SK-MEL-5 (cell line): ENCODE results near the gene MTMR2. TPM values are rescaled to one million over a fixed set of nuclear protein-coding genes. Genes with fewer than 3 reads are reported as not detected.
"Not testable (repeated sequence)": the region's sequence is repeated elsewhere in the genome, so short reads cannot be mapped to it uniquely, and the experiment has no call there.

Experiments used
- DNase-seq: peaks from one replicate; pipeline ENCODE4 v3.0.0-alpha.2; 2016; ENCODE audit warnings: low read depth, low spot score
- in situ Hi-C: cut with HindIII; loops from 2 replicates; pipeline ENCODE4 v1.10.0; 2016; ENCODE audit warnings: low sequenced_read_pairs, high pct_unique_total_duplicates, low pct_unique_long_range_greater_than_20kb
- total RNA-seq: library from RNA; depleted of rRNA; stranded (reverse); fragments of >200 nt; shearing (Covaris generic); gene quantifications from 2 replicates; pipeline ENCODE4 v1.2.3, GENCODE V29; 2014

MTMR2 gene
- total RNA-seq, 1 experiment from 2014 or later, result 17.8 TPM

DNA sequence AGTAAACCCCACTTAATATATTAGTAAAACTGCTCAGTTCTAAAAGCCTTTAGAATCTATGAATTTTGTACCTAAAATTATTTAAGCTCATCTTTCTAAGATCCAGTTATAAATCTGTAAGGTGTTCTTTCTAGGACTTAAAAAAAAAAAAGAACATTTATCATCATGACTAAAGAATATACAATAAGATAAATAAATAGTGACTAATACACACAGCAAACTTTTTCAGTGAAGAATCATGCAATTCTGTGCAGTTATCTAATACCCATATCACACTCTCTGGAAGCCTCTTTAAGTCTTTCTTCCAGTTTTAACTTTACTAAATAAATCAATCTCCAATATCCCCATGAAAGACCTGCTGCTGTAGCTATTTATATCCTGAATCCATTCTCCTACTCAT, 73.8 kb downstream of the MTMR2 start:
- no peak for DNase-seq
- in situ Hi-C loops, result no loop called here

DNA sequence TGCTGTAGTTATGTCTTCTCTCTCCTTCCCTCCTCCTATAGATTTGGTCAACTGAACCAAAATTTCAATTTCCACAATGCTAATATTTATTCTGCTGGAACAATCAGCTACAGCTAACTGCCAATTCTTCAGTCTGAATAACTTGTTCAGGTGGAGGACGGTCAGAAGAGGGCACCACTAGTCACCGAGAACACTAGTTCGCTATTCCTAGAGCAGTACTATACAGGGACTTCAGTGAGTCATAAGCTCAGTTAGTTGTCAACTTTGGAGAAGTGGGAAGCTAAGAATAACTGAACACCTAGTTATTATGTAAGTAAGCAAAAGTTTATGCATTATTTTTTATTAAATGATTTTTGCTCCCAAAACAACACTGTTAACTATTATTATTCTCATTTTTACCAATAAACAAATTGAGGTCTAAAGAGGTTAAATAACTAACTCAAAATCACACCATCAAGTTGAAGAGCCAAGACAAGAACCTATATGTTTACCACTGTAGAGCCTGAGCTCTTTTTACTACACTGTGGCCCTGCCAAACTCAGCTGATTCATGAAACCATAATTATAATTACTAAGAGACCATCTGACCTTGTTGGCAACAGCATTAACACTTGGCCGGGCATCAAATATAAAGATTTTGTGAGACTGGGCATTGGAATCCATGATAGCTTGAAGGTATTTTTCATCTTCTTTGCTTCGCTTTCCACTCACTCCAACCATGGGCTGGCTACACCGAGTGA, 74.7 kb downstream of the MTMR2 start:
- DNase-seq, result peak; percentile 71
- in situ Hi-C loops, result no loop called here

DNA sequence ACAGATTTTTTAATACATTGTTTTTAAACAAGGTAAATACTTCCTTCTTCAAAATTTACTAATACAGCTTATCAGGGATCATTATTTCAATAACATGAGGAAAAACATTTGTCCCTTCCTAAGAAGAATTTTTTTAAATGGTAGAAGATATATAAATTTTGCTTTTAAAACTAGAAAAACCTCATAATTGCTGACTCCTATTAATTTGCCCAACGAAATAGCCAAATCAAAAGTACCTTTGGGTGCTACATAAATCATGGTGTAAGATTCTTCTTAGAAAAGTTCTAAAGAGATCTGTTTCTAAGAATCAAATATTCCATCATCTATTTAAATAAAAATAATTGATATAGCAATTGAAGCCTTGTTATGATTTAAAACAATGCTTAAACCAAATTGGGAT, 78.7 kb downstream of the MTMR2 start:
- DNase-seq, result no peak

DNA sequence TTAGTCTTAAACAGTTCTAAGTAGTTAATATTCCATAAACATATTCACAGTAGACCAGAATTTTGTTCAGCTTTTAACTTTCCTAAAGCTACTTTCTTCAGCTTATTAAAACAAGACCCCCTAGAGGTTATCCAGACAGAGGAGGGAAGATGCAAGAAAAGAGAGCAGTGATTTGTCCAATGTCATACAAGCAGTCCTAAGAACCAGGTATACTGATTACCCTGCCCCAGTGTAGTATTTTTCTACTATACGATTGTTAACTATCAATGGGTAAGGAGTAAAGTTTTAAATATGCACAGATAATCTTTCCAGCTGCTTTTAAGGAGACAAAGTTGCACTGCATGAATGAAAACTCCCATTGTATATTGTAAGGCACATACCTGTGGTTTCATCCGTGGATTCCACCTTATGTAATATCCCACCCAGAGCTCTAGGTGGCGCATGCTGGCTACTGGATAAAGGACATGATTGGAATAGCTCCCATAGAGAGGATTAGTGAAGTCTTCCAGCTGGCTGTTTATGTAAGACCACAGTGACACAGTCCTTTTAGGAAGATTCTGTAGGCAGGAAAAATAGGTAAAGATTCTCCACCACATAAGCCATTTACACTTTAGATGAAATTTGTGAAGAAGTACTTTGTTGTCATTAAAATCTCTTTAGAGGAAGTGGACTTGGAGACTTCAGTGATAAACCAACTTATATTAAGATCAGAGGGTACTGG, 88.0 kb downstream of the MTMR2 start:
- peak; percentile 88 for DNase-seq
- in situ Hi-C loops, result no loop called here

More for the DNA sequence above, 78.7 kb downstream of the MTMR2 start:
- in situ Hi-C loops, result no loop called here

DNA sequence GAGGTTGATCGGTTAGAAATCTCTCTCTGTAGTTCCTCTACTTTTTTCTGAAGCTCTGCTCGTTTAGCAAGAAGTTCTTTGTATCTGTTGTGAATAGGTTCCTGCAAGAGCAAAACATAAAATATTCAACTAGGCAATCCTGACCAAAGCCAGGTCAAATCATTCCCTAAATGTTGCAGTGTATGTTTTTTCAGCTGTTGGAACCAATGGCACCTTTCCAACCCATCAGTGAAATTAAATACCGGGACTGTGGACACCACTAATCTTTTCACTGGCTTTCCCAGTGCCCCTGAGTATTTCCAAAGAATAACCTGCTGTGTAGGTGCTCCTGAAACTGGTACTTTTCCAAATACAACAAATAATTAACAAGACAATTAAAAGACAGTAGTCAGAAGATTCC, 88.6 kb downstream of the MTMR2 start:
- in situ Hi-C loops, result no loop called here
- DNase-seq, result no peak

DNA sequence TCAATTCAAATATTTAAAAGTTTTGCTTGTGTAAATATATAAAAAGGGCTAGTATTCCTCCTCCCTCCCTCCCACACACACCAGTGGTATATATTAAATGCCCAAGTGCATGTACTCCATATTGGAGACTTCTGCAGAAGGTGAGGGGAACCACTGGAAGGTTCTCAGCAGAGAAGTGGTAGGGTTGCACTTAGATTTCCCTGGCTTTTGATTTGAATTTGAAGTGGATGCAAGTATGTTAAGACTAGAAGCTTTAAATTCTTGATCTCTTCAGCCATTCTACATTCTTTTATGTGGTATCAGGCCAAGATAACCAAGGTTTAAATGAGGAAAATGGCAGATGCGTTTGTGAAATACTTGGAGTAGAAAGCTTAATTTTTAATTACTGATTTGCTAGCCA, 90.5 kb downstream of the MTMR2 start:
- no peak for DNase-seq
- in situ Hi-C loops, result no loop called here

DNA sequence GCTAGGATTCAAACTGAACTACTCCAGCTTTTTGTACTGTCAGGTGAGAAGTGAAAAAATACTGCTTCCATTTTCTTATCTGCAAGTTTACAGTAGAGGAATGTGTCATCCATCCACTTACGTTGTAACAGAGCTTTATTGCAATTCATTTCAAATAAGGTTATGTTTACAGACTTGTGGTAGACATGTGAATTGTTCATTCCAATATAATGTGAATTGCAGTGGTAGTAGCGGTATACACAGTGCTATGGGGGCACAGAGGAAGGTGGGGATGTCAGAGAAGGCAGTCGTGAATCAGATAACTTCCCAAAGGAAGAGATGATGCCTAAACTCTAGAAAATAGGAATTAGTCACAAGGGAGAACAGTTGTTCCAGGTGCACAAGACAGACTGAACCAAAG, 91.1 kb downstream of the MTMR2 start:
- DNase-seq, result no peak

DNA sequence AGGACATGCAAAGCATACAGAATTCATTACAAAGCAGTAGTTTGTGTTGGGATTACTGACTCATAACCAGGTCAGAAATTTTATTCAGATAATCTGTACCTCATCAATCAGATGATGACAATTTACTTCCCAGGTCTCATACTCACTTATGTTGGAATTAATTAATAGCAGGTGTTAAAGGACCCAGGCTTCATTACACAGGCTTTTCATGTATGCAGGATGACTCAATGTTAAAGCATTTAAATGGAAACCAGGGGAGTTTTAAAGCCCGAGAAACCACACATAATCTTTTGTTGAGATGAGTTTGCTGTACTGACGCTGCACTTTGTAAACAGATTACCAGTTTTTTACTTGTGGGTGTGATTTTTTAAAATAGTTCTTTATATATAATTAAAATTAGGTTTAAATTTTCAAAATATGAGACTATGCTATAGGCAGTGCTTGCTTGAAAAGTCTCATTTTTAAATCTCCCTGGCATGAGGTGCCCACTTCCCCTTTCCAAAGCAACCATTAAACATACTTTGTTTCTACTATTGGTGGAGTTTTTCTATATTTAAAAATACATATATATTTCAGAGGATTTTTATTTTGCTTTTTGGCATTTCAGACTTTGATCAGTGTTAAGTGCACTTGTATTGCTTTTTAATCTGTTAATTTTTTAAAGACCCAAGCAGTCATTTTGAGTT, 92.6 kb downstream of the MTMR2 start:
- DNase-seq, result no peak
- in situ Hi-C loops, result no loop called here

More for the DNA sequence above, 91.1 kb downstream of the MTMR2 start:
- in situ Hi-C loops, result no loop called here

DNA sequence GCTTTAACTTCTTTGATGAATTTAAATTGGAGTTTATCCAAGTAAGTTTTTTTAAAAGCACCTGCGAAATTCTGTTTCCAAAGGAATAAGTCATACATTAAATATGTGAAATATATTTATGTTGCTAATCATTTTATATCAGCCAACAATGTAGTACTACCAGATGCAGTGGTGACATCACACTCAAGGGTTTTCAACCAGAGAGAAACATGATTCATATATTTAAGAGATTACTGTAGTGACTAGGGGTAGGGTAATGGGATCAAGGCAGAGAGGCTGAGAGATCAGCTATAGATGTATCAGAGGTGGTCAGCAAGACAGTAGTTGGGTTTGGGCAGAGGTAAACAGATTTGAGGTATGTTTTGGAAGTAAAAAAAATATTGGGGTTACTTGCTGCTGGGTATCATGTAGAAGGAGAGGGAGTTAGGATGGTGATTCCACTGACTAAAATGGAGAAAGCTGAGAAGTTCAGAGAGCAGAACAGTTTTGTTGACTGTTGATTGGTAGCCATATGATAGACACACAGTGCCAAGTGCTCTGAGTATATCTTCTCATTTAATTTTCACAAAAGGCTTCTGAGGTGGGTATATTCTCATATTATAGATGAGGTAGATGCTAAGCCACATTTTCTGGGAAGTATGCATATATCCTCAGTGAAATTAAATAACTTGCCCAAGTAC, 94.2 kb downstream of the MTMR2 start:
- in situ Hi-C loops, result no loop called here
- DNase-seq, result no peak

DNA sequence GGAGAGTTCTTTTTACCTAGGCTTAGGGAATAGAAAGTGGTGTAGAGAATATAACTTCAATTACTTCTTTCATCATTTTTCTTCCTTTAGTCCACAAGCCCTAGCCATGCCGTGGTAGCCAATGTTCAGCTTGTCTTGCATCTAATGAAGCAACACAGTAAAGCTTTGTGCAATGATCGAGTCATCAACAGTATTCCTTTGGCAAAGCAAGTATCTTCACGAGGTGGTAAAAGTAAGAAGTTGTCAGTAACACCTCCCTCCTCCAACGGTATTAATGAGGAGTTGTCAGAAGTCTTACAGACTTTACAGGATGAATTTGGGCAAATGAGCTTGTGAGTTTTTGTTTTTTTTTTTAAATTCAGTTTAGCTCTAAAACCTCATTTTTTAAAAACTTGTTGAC, 96.2 kb downstream of the MTMR2 start:
- in situ Hi-C loops, result no loop called here
- no peak for DNase-seq

DNA sequence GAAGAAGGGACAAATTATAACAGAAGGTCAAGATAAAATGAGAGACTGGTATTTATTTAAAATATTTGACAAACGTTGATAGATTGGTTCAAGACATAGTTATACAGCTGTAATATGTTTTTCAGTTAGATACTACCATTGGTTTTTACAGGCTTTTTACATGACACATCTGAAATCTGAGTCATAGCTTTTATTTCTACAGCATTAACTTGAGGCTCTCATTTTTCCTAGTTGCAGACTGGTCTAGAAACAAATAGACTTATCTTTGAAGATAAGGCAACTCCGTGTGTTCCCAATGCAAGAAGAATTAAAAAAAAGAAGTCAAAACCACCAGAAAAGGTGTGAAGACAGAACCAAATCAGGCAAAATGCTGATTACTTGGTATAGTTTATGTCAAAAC, 102.3 kb downstream of the MTMR2 start:
- in situ Hi-C loops, result no loop called here
- no peak for DNase-seq

DNA sequence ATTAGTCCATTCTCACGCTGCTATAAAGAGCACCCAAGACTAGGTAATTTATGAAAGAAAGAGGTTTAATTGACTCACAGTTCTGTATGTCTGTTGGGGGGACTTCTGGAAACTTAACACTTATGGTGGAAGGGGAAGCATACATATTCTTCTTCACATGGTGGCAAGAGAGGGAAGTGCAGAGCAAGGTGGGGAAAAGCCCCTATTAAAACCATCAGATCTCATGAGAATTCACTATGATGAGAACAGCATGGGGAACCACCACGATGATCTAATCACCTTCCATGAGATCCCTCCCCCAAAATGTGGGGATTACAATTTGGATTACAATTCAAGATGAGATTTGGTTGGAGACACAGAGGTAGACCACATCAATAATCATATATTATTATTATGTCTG, 107.9 kb downstream of the MTMR2 start:
- DNase-seq, result no peak
- in situ Hi-C loops, result no loop called here

DNA sequence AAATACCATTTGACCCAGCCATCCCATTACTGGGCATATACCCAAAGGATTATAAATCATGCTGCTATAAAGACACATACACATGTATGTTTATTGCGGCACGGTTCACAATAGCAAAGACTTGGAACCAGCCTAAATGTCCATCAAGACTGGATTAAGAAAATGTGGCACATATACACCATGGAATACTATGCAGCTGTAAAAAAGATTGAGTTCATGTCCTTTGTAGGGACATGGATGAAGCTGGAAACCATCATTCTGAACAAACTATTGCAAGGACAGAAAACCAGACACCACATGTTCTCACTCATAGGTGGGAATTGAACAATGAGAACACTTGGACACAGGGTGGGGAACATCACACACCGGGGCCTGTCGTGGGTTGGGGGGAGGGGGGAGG, 112.9 kb downstream of the MTMR2 start:
- in situ Hi-C loops, DNase-seq: not testable (repeated sequence)

DNA sequence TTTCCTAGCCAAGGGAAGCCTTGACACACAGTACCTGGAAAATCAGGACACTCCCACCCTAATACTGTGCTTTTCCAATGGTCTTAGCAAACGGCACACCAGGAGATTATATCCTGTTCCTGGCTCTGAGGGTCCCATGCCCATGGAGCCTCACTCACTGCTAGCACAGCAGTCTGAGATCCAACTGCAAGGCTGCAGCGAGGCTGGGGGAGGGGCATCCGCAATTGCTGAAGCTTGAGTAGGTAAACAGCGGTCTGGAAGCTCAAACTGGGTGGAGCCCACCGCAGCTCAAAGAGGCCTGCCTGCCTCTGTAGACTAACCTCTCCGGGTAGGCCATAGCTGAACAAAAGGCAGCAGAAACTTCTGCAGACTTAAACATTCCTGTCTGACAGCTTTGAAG, 117.4 kb downstream of the MTMR2 start:
- in situ Hi-C loops, DNase-seq: not testable (repeated sequence)

DNA sequence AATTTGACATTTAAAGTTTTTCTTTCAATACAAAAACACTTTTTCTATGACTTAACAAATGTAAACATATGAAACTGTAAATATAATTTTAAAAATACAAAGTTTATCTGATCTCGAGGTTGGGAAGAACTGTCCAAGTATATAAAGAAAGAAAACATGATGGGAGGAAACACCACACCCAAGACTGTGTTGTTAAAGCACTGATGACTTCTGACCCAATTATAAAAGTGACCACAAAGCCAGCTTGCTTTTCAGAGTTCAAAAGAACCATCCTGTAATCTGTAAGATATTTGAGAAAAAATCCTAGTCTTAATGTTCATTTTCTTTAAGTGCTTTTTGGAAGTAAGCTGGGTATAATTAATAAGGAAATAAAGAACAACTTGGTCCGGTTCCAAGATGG, 118.0 kb downstream of the MTMR2 start:
- in situ Hi-C loops, result no loop called here
- no peak for DNase-seq

DNA sequence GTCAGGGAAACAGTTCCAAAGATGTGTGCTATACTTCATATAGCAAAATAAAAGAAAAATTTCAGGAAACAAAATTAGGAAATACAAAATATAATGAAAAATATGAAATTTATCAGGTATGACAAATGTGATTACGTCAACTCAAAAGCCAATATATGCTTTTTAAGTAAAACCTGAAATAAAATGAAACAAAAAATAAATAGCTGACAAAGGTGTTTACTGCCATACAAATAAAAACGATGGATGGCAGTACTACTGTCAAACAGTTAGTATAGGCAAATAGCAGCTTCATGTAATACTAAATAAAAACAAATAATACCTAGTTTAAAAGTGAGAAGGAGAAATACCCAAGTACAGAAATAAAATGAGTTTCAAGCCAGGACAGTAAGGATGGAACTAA, 119.9 kb downstream of the MTMR2 start:
- no peak for DNase-seq
- in situ Hi-C loops, result no loop called here

DNA sequence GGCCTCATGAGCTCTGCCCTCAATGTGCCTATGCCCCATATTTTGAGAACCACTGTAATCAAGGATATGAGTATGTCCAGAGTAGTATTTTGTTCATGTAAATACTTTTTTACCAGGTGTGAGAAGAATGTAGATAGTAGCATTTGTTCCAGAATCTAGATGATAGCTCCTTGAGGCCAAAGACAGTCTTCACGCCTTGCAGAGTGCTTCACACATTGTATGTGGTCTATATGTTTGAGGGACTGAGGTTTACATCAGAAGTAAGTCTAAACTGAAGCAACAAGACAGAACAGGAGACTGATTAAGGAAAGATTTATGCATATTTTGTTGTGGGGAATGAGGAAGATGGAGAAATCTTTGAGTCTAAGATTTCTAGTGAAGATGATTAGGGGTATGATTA, 121.1 kb downstream of the MTMR2 start:
- in situ Hi-C loops, result no loop called here
- DNase-seq, result no peak

DNA sequence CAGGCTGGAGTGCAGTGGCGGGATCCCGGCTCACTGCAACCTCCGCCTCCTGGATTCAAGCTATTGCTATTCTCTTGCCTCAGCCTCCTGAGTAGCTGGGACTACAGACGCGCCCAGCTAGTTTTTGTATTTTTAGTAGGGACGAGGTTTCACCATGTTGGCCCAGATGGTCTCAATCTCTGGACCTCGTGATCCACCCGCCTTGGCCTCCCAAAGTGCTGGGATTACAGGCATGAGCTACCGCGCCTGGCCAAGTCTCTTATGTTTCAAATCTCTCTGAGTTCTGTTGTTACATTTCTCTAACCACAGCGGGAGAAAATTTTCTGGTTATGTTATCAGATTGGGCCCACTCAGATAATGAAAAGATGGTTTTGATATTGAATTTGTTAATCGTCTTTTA, 123.5 kb downstream of the MTMR2 start:
- no peak for DNase-seq
- in situ Hi-C loops, result no loop called here
